Measurements from ENCODE around the gene DUSP23.

Gene DUSP23

DNA sequence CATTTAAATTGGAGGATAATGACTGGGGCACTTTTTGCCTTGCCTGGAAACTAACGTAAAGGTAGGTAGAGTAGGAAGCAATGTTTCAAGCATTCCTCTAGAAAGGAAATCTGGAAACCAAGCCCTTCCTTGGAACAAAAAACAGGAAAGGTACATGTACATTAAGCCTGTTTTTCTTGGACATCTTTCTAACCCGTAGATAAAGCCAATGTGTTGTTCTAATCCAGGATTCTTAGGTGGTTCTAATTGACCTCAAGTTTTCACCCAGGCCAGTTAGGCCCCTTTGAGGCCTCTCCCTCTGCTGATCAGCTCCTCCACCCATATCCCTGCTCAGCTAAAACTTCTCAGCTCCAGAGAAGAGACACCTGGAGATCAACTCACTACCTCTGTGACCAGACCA is 6.3 kb upstream of the DUSP23 start:
- Histone ChIP-seq H3K4me1 (ENCODE audit: control insufficient read depth in 2 of 2, insufficient read depth in 1 of 2, low read depth in 1 of 2, low read length in 2 of 2) (no peaks in the 10 kb centered on the region), H3K27ac (replicated peaks; ENCODE audit: low read length) (no peak overlapping the region), H3K4ac (ENCODE audit: low read length) (no peak overlapping the region), H4K91ac (ENCODE audit: low read depth, low read length, poor library complexity) (no peak overlapping the region), H2BK12ac (ENCODE audit: low read length) (no peak overlapping the region), H3K9me3 (replicated peaks in 1 of 2; ENCODE audit: control insufficient read depth in 2 of 2, insufficient read depth in 1 of 2, low read depth in 1 of 2, low read length in 2 of 2) (no peaks in the 10 kb centered on the region), H2BK120ac (ENCODE audit: low read depth, low read length) (no peak overlapping the region), H3K36me3 (replicated peaks in 1 of 2; ENCODE audit: control insufficient read depth in 2 of 2, insufficient read depth in 2 of 2, low read length in 2 of 2) (no peaks in the 10 kb centered on the region), H4K8ac (ENCODE audit: low read depth, low read length) (no peak overlapping the region), H2AK5ac (ENCODE audit: low read depth, low read length) (no peak overlapping the region), H2BK5ac (ENCODE audit: low read length) (no peak overlapping the region), H3K9ac (ENCODE audit: low read depth, low read length, poor library complexity) (no peak overlapping the region), H3K18ac (ENCODE audit: low read length) (no peak overlapping the region), H3K14ac (ENCODE audit: low read length) (no peak overlapping the region), H3K79me1 (ENCODE audit: low read depth, low read length) (no peaks in the 10 kb centered on the region), H2BK15ac (ENCODE audit: low read length) (no peak overlapping the region), H3K4me3 (ENCODE audit: low read length in 2 of 2) (no peak overlapping the region), H3K23ac (ENCODE audit: low read depth, low read length, poor library complexity) (no peak overlapping the region), H3K27me3 (ENCODE audit: control insufficient read depth in 3 of 3, insufficient read depth in 3 of 3, low read depth in 1 of 3, low read length in 3 of 3) (no peaks in the 10 kb centered on the region), H2AFZ (ENCODE audit: low read length) (no peak overlapping the region), H3K4me2 (ENCODE audit: insufficient read depth, low read length, poor library complexity, severe bottlenecking) (no peak overlapping the region)
- WGBS, 2 donors (ENCODE audit: extremely low coverage in 2 of 2, insufficient read length in 2 of 2, insufficient replicate concordance in 1 of 2): no CpG with 5 or more reads among the region's 2 CpGs
- DNase-seq (ENCODE audit: low spot score): no peak

DNA sequence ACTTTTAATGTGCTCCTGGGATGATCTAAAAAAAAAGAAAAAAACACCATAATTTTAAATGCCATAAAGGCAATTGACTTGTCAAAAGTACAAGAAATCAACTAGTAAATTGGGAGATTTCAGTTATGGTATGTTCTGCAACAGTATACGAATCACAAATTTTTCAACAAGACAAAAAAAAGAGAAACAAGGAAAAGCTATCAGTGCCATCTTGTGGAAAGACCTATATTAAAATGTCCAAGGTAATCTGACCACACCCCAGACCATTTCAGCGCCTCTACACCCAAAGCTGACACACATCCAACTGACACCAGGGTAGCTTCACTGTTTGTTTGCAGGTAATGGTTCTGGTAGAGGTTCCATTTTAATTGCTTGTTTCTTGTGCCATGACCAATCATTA is 5.0 kb upstream of the DUSP23 start:
- DNase-seq (ENCODE audit: low spot score): no peak
- no peak overlapping the region for H3K18ac ChIP-seq (ENCODE audit: low read length)
- no peak overlapping the region for H2BK5ac ChIP-seq (ENCODE audit: low read length)
- no peaks in the 10 kb centered on the region for H3K79me1 ChIP-seq (ENCODE audit: low read depth, low read length)
- no peak overlapping the region for H3K9ac ChIP-seq (ENCODE audit: low read depth, low read length, poor library complexity)
- no peak overlapping the region for H3K4me2 ChIP-seq (ENCODE audit: insufficient read depth, low read length, poor library complexity, severe bottlenecking)
- H2BK12ac ChIP-seq (ENCODE audit: low read length): no peak overlapping the region
- H4K8ac ChIP-seq (ENCODE audit: low read depth, low read length): no peak overlapping the region
- no peaks in the 10 kb centered on the region for H3K36me3 ChIP-seq (replicated peaks in 1 of 2; ENCODE audit: control insufficient read depth in 2 of 2, insufficient read depth in 2 of 2, low read length in 2 of 2)
- H2AFZ ChIP-seq (ENCODE audit: low read length): no peak overlapping the region
- whole genome bisulfite sequencing, 2 donors (ENCODE audit: extremely low coverage in 2 of 2, insufficient read length in 2 of 2, insufficient replicate concordance in 1 of 2): no CpG with 5 or more reads among the region's 2 CpGs
- no peak overlapping the region for H2BK120ac ChIP-seq (ENCODE audit: low read depth, low read length)
- no peak overlapping the region for H4K91ac ChIP-seq (ENCODE audit: low read depth, low read length, poor library complexity)
- no peak overlapping the region for H3K4me3 ChIP-seq (ENCODE audit: low read length in 2 of 2)
- H3K27ac ChIP-seq (replicated peaks; ENCODE audit: low read length): no peak overlapping the region
- no peak overlapping the region for H3K4ac ChIP-seq (ENCODE audit: low read length)
- H2BK15ac ChIP-seq (ENCODE audit: low read length): no peak overlapping the region
- no peak overlapping the region for H3K23ac ChIP-seq (ENCODE audit: low read depth, low read length, poor library complexity)
- H3K27me3 ChIP-seq (ENCODE audit: control insufficient read depth in 3 of 3, insufficient read depth in 3 of 3, low read depth in 1 of 3, low read length in 3 of 3): no peaks in the 10 kb centered on the region
- H2AK5ac ChIP-seq (ENCODE audit: low read depth, low read length): no peak overlapping the region
- H3K14ac ChIP-seq (ENCODE audit: low read length): no peak overlapping the region
- no peaks in the 10 kb centered on the region for H3K4me1 ChIP-seq (ENCODE audit: control insufficient read depth in 2 of 2, insufficient read depth in 1 of 2, low read depth in 1 of 2, low read length in 2 of 2)
- H3K9me3 ChIP-seq (replicated peaks in 1 of 2; ENCODE audit: control insufficient read depth in 2 of 2, insufficient read depth in 1 of 2, low read depth in 1 of 2, low read length in 2 of 2): no peaks in the 10 kb centered on the region

DNA sequence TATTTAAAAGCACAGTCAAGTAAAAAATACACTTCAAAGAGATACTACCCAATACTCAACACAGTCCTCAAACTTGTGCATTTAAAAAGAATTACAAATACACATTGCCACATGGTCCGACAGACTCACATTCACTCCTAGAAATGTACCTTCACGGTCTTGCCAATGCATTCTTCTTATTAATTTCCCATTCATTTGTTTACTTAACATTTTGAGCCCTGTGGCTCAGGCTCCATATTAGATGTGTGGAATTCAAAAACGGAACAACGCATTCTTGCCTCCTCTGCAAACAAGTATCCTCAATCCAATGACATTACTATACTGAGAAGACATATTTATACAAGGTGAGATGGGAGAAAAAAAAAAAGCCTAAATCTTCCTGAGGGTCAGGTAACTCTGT is 2.5 kb upstream of the DUSP23 start:
- Histone ChIP-seq H2AK5ac (ENCODE audit: low read depth, low read length) (no peak overlapping the region), H3K4ac (ENCODE audit: low read length) (no peak overlapping the region), H3K79me1 (ENCODE audit: low read depth, low read length) (no peaks in the 10 kb centered on the region), H3K9me3 (replicated peaks in 1 of 2; ENCODE audit: control insufficient read depth in 2 of 2, insufficient read depth in 1 of 2, low read depth in 1 of 2, low read length in 2 of 2) (peaks cover 0 to 2% of the 10 kb centered on the region in 2 donors), H3K4me3 (ENCODE audit: low read length in 2 of 2) (no peak overlapping the region), H3K4me2 (ENCODE audit: insufficient read depth, low read length, poor library complexity, severe bottlenecking) (no peak overlapping the region), H3K23ac (ENCODE audit: low read depth, low read length, poor library complexity) (no peak overlapping the region), H4K8ac (ENCODE audit: low read depth, low read length) (no peak overlapping the region), H2AFZ (ENCODE audit: low read length) (no peak overlapping the region), H2BK12ac (ENCODE audit: low read length) (no peak overlapping the region), H3K9ac (ENCODE audit: low read depth, low read length, poor library complexity) (no peak overlapping the region), H2BK120ac (ENCODE audit: low read depth, low read length) (no peak overlapping the region), H2BK15ac (ENCODE audit: low read length) (no peak overlapping the region), H3K18ac (ENCODE audit: low read length) (no peak overlapping the region), H3K27ac (replicated peaks; ENCODE audit: low read length) (no peak overlapping the region), H3K36me3 (replicated peaks in 1 of 2; ENCODE audit: control insufficient read depth in 2 of 2, insufficient read depth in 2 of 2, low read length in 2 of 2) (no peaks in the 10 kb centered on the region), H3K14ac (ENCODE audit: low read length) (no peak overlapping the region), H3K27me3 (ENCODE audit: control insufficient read depth in 3 of 3, insufficient read depth in 3 of 3, low read depth in 1 of 3, low read length in 3 of 3) (peaks cover 0 to 3% (median 0%) of the 10 kb centered on the region in 3 experiments), H2BK5ac (ENCODE audit: low read length) (no peak overlapping the region), H4K91ac (ENCODE audit: low read depth, low read length, poor library complexity) (no peak overlapping the region), H3K4me1 (ENCODE audit: control insufficient read depth in 2 of 2, insufficient read depth in 1 of 2, low read depth in 1 of 2, low read length in 2 of 2) (no peaks in the 10 kb centered on the region)
- no peak for DNase-seq (ENCODE audit: low spot score)
- WGBS, 2 donors (ENCODE audit: extremely low coverage in 2 of 2, insufficient read length in 2 of 2, insufficient replicate concordance in 1 of 2): no CpG with 5 or more reads among the region's 4 CpGs

DNA sequence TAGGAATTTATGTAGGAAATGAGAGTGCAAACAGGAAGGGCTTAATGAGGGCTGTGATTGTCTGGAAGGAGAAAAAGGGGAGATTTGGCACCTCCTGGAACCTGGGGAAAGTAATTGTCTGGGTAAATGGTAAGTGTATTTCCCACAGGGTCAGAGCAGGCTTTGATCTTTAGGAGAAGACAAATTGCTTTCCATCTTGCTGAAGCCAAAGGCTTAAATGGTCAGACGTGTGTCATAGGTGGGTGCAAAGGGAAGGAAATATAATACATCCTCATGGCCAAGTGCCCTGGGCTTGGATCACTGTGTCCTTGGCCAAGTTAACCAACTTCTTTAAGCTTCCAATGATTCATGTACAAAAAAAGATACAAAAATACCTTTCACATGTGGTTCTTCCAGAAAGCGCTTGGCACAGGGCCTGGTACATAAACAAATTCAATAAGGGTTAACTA is 1.3 kb upstream of the DUSP23 start:
- Histone ChIP-seq H3K18ac (ENCODE audit: low read length) (no peak overlapping the region), H2BK12ac (ENCODE audit: low read length) (no peak overlapping the region), H3K23ac (ENCODE audit: low read depth, low read length, poor library complexity) (no peak overlapping the region), H3K9me3 (replicated peaks in 1 of 2; ENCODE audit: control insufficient read depth in 2 of 2, insufficient read depth in 1 of 2, low read depth in 1 of 2, low read length in 2 of 2) (peaks cover 0 to 2% of the 10 kb centered on the region in 2 donors), H2AK5ac (ENCODE audit: low read depth, low read length) (no peak overlapping the region), H2BK5ac (ENCODE audit: low read length) (no peak overlapping the region), H3K4me3 (ENCODE audit: low read length in 2 of 2) (no peak overlapping the region), H3K36me3 (replicated peaks in 1 of 2; ENCODE audit: control insufficient read depth in 2 of 2, insufficient read depth in 2 of 2, low read length in 2 of 2) (no peaks in the 10 kb centered on the region), H3K79me1 (ENCODE audit: low read depth, low read length) (no peaks in the 10 kb centered on the region), H3K4ac (ENCODE audit: low read length) (no peak overlapping the region), H3K4me1 (ENCODE audit: control insufficient read depth in 2 of 2, insufficient read depth in 1 of 2, low read depth in 1 of 2, low read length in 2 of 2) (peaks cover 0 to 1% of the 10 kb centered on the region in 2 donors), H2BK15ac (ENCODE audit: low read length) (no peak overlapping the region), H3K27me3 (ENCODE audit: control insufficient read depth in 3 of 3, insufficient read depth in 3 of 3, low read depth in 1 of 3, low read length in 3 of 3) (peaks cover 0 to 7% (median 0%) of the 10 kb centered on the region in 3 experiments), H3K4me2 (ENCODE audit: insufficient read depth, low read length, poor library complexity, severe bottlenecking) (no peak overlapping the region), H2AFZ (ENCODE audit: low read length) (no peak overlapping the region), H4K8ac (ENCODE audit: low read depth, low read length) (no peak overlapping the region), H3K9ac (ENCODE audit: low read depth, low read length, poor library complexity) (no peak overlapping the region), H3K27ac (replicated peaks; ENCODE audit: low read length) (no peak overlapping the region), H4K91ac (ENCODE audit: low read depth, low read length, poor library complexity) (no peak overlapping the region), H3K14ac (ENCODE audit: low read length) (no peak overlapping the region), H2BK120ac (ENCODE audit: low read depth, low read length) (no peak overlapping the region)
- no CpG with 5 or more reads among the region's 2 CpGs for WGBS, 2 donors (ENCODE audit: extremely low coverage in 2 of 2, insufficient read length in 2 of 2, insufficient replicate concordance in 1 of 2)
- no peak for DNase-seq (ENCODE audit: low spot score)
